Loucy (cell line): ENCODE measurements around the gene CBLC.

Source experiments
- H2AFZ ChIP-seq: fragments of 200-600 bp; sonication (generic); 2 replicates; pipeline ENCODE4 v1.6.0; 2016; ENCODE audit warnings: antibody characterized with exemption, mild to moderate bottlenecking, low read length, moderate library complexity
- H3F3A ChIP-seq: fragments of 200-600 bp; 2 replicates; pipeline ENCODE4 v1.6.0; 2016; ENCODE audit warnings: antibody characterized with exemption, low read depth, mild to moderate bottlenecking
- H3K27me3 ChIP-seq: fragments of 200-600 bp; sonication (generic); 2 replicates; pipeline ENCODE4 v1.6.1; 2014; ENCODE audit warnings: low read length, mild to moderate bottlenecking; ENCODE audit not compliant: insufficient read depth, poor library complexity, severe bottlenecking
- H3K36me3 ChIP-seq: fragments of 200-600 bp; sonication (generic); 2 replicates; pipeline ENCODE4 v1.6.1; 2016; ENCODE audit warnings: low read length; ENCODE audit not compliant: insufficient read depth
- H3K4me1 ChIP-seq: fragments of 200-600 bp; sonication (generic); 2 replicates; pipeline ENCODE4 v1.5.1; 2014; ENCODE audit warnings: low read length, mild to moderate bottlenecking; ENCODE audit not compliant: insufficient read depth, poor library complexity, severe bottlenecking
- H3K4me2 ChIP-seq: fragments of 200-600 bp; sonication (generic); 2 replicates; pipeline ENCODE4 v1.6.0; 2014; ENCODE audit warnings: antibody characterized with exemption, low read length, low read depth, mild to moderate bottlenecking; ENCODE audit not compliant: poor library complexity, severe bottlenecking
- H3K4me3 ChIP-seq: fragments of 200-600 bp; sonication (generic); 2 replicates; pipeline ENCODE4 v1.5.1; 2014; ENCODE audit warnings: low read length, mild to moderate bottlenecking, mixed read lengths; ENCODE audit not compliant: poor library complexity, severe bottlenecking
- H3K79me2 ChIP-seq: fragments of 200-600 bp; sonication (generic); 2 replicates; pipeline ENCODE4 v1.6.1; 2014; ENCODE audit warnings: low read length; ENCODE audit not compliant: insufficient read depth
- H3K9ac ChIP-seq: fragments of 200-600 bp; sonication (generic); 2 replicates; pipeline ENCODE4 v1.6.0; 2014; ENCODE audit warnings: mild to moderate bottlenecking, low read depth, low read length, moderate library complexity; ENCODE audit not compliant: poor library complexity, severe bottlenecking
- H3K9me2 ChIP-seq: fragments of 200-600 bp; sonication (generic); replicated peaks from 2 replicates; pipeline ENCODE4 v1.6.1; 2016; ENCODE audit warnings: low read depth, low read length, mixed read lengths
- H3K9me3 ChIP-seq: fragments of 200-600 bp; sonication (generic); 2 replicates; pipeline ENCODE4 v1.6.1; 2014; ENCODE audit warnings: mild to moderate bottlenecking, antibody characterized with exemption, low read length, low read depth; ENCODE audit not compliant: insufficient read depth
- H4K20me1 ChIP-seq: fragments of 200-600 bp; sonication (generic); 2 replicates; pipeline ENCODE4 v1.6.0; 2014; ENCODE audit warnings: antibody characterized with exemption, low read length, mild to moderate bottlenecking; ENCODE audit not compliant: insufficient read depth, poor library complexity, severe bottlenecking
- CTCF ChIP-seq: fragments of 200-600 bp; sonication (generic); conservative IDR thresholded peaks from 2 replicates; pipeline ENCODE4 v1.5.1; 2014; ENCODE audit warnings: mild to moderate bottlenecking, antibody characterized with exemption, low read length
- EZH2phosphoT487 ChIP-seq: fragments of 200-600 bp; IDR thresholded peaks from 2 replicates; pipeline ENCODE4 v1.6.1; 2018; ENCODE audit warnings: antibody characterized with exemption, mild to moderate bottlenecking, moderate library complexity, borderline replicate concordance

CBLC gene

GRCh38 chr19:44845612-44846454 is 68.1 kb downstream of the CBLC start, which contains the start of gene NECTIN2:
NECTIN2 (plus strand) TSS chr19:44846297; CDS start chr19:44846526, 229 bp downstream.
- Histone ChIP-seq H2AFZ (peak within 1 kb of the TSS; percentile 87), H3K9me2 (no peaks in the 10 kb centered on the region), H3K4me1 (peaks cover 35% of the 10 kb centered on the region), H3K9me3 (no peaks in the 10 kb centered on the region), H4K20me1 (peaks cover 5% of the 10 kb centered on the region), H3K4me3 (peak within 1 kb of the TSS; percentile 70), H3K9ac (peak within 1 kb of the TSS; percentile 81), H3K36me3 (no peaks in the 10 kb centered on the region), H3K27me3 (no peaks in the 10 kb centered on the region), H3K79me2 (no peaks in the 10 kb centered on the region), H3K4me2 (peak within 1 kb of the TSS; percentile 70), H3F3A (no peaks in the 10 kb centered on the region)
- no peak for TF ChIP-seq EZH2phosphoT487
- TF ChIP-seq CTCF, result peak; percentile 84

GRCh38 chr19:44846455-44847143 is 68.9 kb downstream of the CBLC start:
- no peaks in the 10 kb centered on the region for H3K9me2 ChIP-seq
- H3F3A ChIP-seq, result no peaks in the 10 kb centered on the region
- no peaks in the 10 kb centered on the region for H3K36me3 ChIP-seq
- H3K4me1 ChIP-seq, result peaks cover 39% of the 10 kb centered on the region
- H3K27me3 ChIP-seq, result no peaks in the 10 kb centered on the region
- no peaks in the 10 kb centered on the region for H3K9me3 ChIP-seq
- H3K4me3 ChIP-seq, result peak overlapping the region; percentile 70
- H2AFZ ChIP-seq, result peak overlapping the region; percentile 87
- peaks cover 5% of the 10 kb centered on the region for H4K20me1 ChIP-seq
- no peak for TF ChIP-seq CTCF
- TF ChIP-seq EZH2phosphoT487, result no peak
- H3K9ac ChIP-seq, result peak overlapping the region; percentile 81
- peak overlapping the region; percentile 70 for H3K4me2 ChIP-seq
- no peaks in the 10 kb centered on the region for H3K79me2 ChIP-seq

GRCh38 chr19:44847144-44848035 is 69.7 kb downstream of the CBLC start:
- H3F3A ChIP-seq, result no peaks in the 10 kb centered on the region
- no peaks in the 10 kb centered on the region for H3K36me3 ChIP-seq
- H3K79me2 ChIP-seq, result no peaks in the 10 kb centered on the region
- TF ChIP-seq EZH2phosphoT487, result no peak
- TF ChIP-seq CTCF, result no peak
- H3K9me3 ChIP-seq, result no peaks in the 10 kb centered on the region
- H3K27me3 ChIP-seq, result no peaks in the 10 kb centered on the region
- peak overlapping the region; percentile 81 for H3K9ac ChIP-seq
- H3K4me1 ChIP-seq, result peaks cover 46% of the 10 kb centered on the region
- no peaks in the 10 kb centered on the region for H3K9me2 ChIP-seq
- peak overlapping the region; percentile 70 for H3K4me3 ChIP-seq
- H2AFZ ChIP-seq, result no peak overlapping the region
- peaks cover 5% of the 10 kb centered on the region for H4K20me1 ChIP-seq
- H3K4me2 ChIP-seq, result peak overlapping the region; percentile 70
